GM21723 (cell line): Measurements from ENCODE around the gene BMP4.

ENCODE experiments used
- ATAC-seq: cut with Tn5 transposase; IDR thresholded peaks from one replicate; pipeline ENCODE4 v1.9.1; 2021; ENCODE audit warnings: mild to moderate bottlenecking, moderate library complexity; ENCODE audit not compliant: unreplicated experiment

BMP4 gene

GRCh38 chr14:53967606-53968005, 11.0 kb upstream of the BMP4 start:
- ATAC-seq, result no peak

GRCh38 chr14:53964249-53964648, 7.6 kb upstream of the BMP4 start:
- ATAC-seq, result no peak

GRCh38 chr14:53963320-53964227, 6.9 kb upstream of the BMP4 start:
- ATAC-seq, result no peak

GRCh38 chr14:53962953-53963319, 6.3 kb upstream of the BMP4 start:
- no peak for ATAC-seq

- no peak for ATAC-seq
Observed at GRCh38 chr14:53958628-53959027, 2.0 kb upstream of the BMP4 start.

GRCh38 chr14:53957739-53958138, 1.1 kb upstream of the BMP4 start:
- no peak for ATAC-seq

- no peak for ATAC-seq
Observed at GRCh38 chr14:53955671-53956426, 776 bp downstream of the BMP4 start.

GRCh38 chr14:53955229-53955556, 1.4 kb downstream of the BMP4 start:
- ATAC-seq, result no peak

- no peak for ATAC-seq
Observed at GRCh38 chr14:53954551-53955228, 1.9 kb downstream of the BMP4 start.

- ATAC-seq, result no peak
Observed at GRCh38 chr14:53953828-53954550, 2.6 kb downstream of the BMP4 start.

GRCh38 chr14:53953002-53953827, 3.4 kb downstream of the BMP4 start:
- ATAC-seq, result no peak

- ATAC-seq, result no peak
Observed at GRCh38 chr14:53952533-53952932, 4.1 kb downstream of the BMP4 start.

GRCh38 chr14:53951627-53952303, 4.9 kb downstream of the BMP4 start:
- no peak for ATAC-seq

- no peak for ATAC-seq
Observed at GRCh38 chr14:53951243-53951626, 5.4 kb downstream of the BMP4 start.

GRCh38 chr14:53950031-53950793, 6.4 kb downstream of the BMP4 start:
- ATAC-seq, result no peak

GRCh38 chr14:53949201-53949600, 7.4 kb downstream of the BMP4 start:
- no peak for ATAC-seq

GRCh38 chr14:53948205-53948884, 8.3 kb downstream of the BMP4 start:
- no peak for ATAC-seq

GRCh38 chr14:53947452-53948204, 9.0 kb downstream of the BMP4 start:
- ATAC-seq, result no peak
